Measurements from ENCODE around the gene FGFBP1. TPM values are rescaled to one million over a fixed set of nuclear protein-coding genes. Genes with fewer than 3 reads are reported as not detected.

Gene FGFBP1
- total RNA-seq, 4 donors from 2014 or later = 42.3 to 141 (median 78.5) TPM

GRCh38 chr4:15934259-15934658 is 4.3 kb downstream of the FGFBP1 start:
- TF ChIP-seq CTCF (IDR thresholded peaks at IDR 0.05) (no peak), POLR2A (IDR thresholded peaks at IDR 0.05) (no peak)
- 59 to 68% methylated on average over 3 of the region's 3 CpGs for WGBS, 2 donors
- no peak overlapping the region for H3K4me3 ChIP-seq (ENCODE audit: low read depth, poor library complexity, severe bottlenecking)
- no peak for DNase-seq (ENCODE audit: low spot score in 2 of 2)
- intact Hi-C loops (cut with DNase I; ENCODE audit: low total_unique reads) = no loop called here

- no peak for TF ChIP-seq POLR2A (IDR thresholded peaks at IDR 0.05)
- no peak for TF ChIP-seq CTCF (IDR thresholded peaks at IDR 0.05)
- 82 to 86% methylated on average over 5 of the region's 5 CpGs for WGBS, 2 donors
- intact Hi-C loops (cut with DNase I; ENCODE audit: low total_unique reads) = no loop called here
- H3K4me3 ChIP-seq (ENCODE audit: low read depth, poor library complexity, severe bottlenecking) = no peak overlapping the region
- DNase-seq (ENCODE audit: low spot score in 2 of 2) = no peak
These were observed 6.9 kb downstream of the FGFBP1 start for GRCh38 chr4:15931451-15932210.

- intact Hi-C loops (cut with DNase I; ENCODE audit: low total_unique reads) = no loop called here
- no peak for DNase-seq (ENCODE audit: low spot score in 2 of 2)
- 60 to 66% methylated on average over 7 of the region's 7 CpGs for WGBS, 2 donors
- no peak overlapping the region for H3K4me3 ChIP-seq (ENCODE audit: low read depth, poor library complexity, severe bottlenecking)
- TF ChIP-seq POLR2A (IDR thresholded peaks at IDR 0.05) (no peak), CTCF (IDR thresholded peaks at IDR 0.05) (no peak)
These were observed 8.2 kb downstream of the FGFBP1 start for GRCh38 chr4:15930314-15930713.

GRCh38 chr4:15929540-15929939 is 9.0 kb downstream of the FGFBP1 start:
- TF ChIP-seq POLR2A (IDR thresholded peaks at IDR 0.05) (no peak), CTCF (IDR thresholded peaks at IDR 0.05) (no peak)
- no peak for DNase-seq (ENCODE audit: low spot score in 2 of 2)
- 28 to 40% methylated on average over 3 of the region's 3 CpGs for WGBS, 2 donors
- no peak overlapping the region for H3K4me3 ChIP-seq (ENCODE audit: low read depth, poor library complexity, severe bottlenecking)
- intact Hi-C loops (cut with DNase I; ENCODE audit: low total_unique reads) = no loop called here

GRCh38 chr4:15928883-15929282 is 9.7 kb downstream of the FGFBP1 start:
- no peak overlapping the region for H3K4me3 ChIP-seq (ENCODE audit: low read depth, poor library complexity, severe bottlenecking)
- WGBS, 2 donors = 67 to 75% methylated on average over 5 of the region's 5 CpGs
- intact Hi-C loops (cut with DNase I; ENCODE audit: low total_unique reads) = no loop called here
- no peak for TF ChIP-seq CTCF (IDR thresholded peaks at IDR 0.05)
- no peak for TF ChIP-seq POLR2A (IDR thresholded peaks at IDR 0.05)
- DNase-seq (ENCODE audit: low spot score in 2 of 2) = no peak

- intact Hi-C loops (cut with DNase I; ENCODE audit: low total_unique reads) = no loop called here
- 49 to 51% methylated on average over 7 of the region's 7 CpGs for WGBS, 2 donors
- DNase-seq (ENCODE audit: low spot score in 2 of 2) = no peak
- TF ChIP-seq POLR2A (IDR thresholded peaks at IDR 0.05) (no peak), CTCF (IDR thresholded peaks at IDR 0.05) (no peak)
- no peak overlapping the region for H3K4me3 ChIP-seq (ENCODE audit: low read depth, poor library complexity, severe bottlenecking)
These were observed 12.1 kb downstream of the FGFBP1 start for GRCh38 chr4:15926486-15926885.

All from lower leg skin (tissue), 4 donors.